ENCODE measurements around the gene OR4A5. TPM values are rescaled to one million over a fixed set of nuclear protein-coding genes. Genes with fewer than 3 reads are reported as not detected.
"Not testable (repeated sequence)": the region's sequence is repeated elsewhere in the genome, so short reads cannot be mapped to it uniquely, and the experiment has no call there.

The OR4A5 gene
- not detected in 2 replicates for total RNA-seq (2011; cell fraction: chromatin; rRNA removed; ENCODE audit: low replicate concordance)
- not detected in 2 replicates for total RNA-seq (2011; cell fraction: nucleolus; rRNA removed)
- not detected in 2 replicates for total RNA-seq (2011; cell fraction: nucleoplasm; rRNA removed)
- total RNA-seq (2014; rRNA removed) (not detected in 2 replicates), total RNA-seq (2014; rRNA removed; fragmentation: Illumina TruSeq; extraction: Trizol) (not detected in 2 replicates), total RNA-seq (2015; rRNA removed; fragmentation: Illumina TruSeq; extraction: Trizol) (not detected in 2 replicates), total RNA-seq (2021) (not detected in 2 replicates), polyA plus RNA-seq (2011; rRNA removed) (not detected in 2 replicates), polyA plus RNA-seq (2014; fragmentation: Illumina TruSeq; extraction: Trizol) (not detected in 2 replicates), polyA plus RNA-seq (2014; fragmentation: Nextera tagmentation; extraction: Ambion mirVana) (not detected), polyA plus RNA-seq (2014; rRNA removed) (not detected in 2 replicates), polyA minus RNA-seq (2011; rRNA and poly(A)+ RNA removed) (not detected in 2 replicates), Bru-seq, nascent RNA (not detected), BruChase-seq, experiment 1, labeled RNA remaining after a 2-hour chase (not detected), BruChase-seq, experiment 2, labeled RNA remaining after a 6-hour chase (not detected)
- polyA plus RNA-seq (2011; cell fraction: cytosol; rRNA removed) = not detected in 2 replicates
- not detected in 2 replicates for polyA plus RNA-seq (2011; cell fraction: nucleus; rRNA removed)
- not detected in 2 replicates for polyA plus RNA-seq (2012)
- not detected in 2 replicates for polyA minus RNA-seq (2011; cell fraction: cytosol; rRNA and poly(A)+ RNA removed)
- not detected in 2 replicates for polyA minus RNA-seq (2011; cell fraction: nucleus; rRNA and poly(A)+ RNA removed)
- long read RNA-seq, experiment 1 = 0 reads
- long read RNA-seq, experiment 2 = 0 reads
- long read RNA-seq, experiment 3 = 0 reads

GRCh38 chr11:54706532-54706931 lies at the start of gene OR4A5:
OR4A5 (plus strand) TSS chr11:54706832; CDS start chr11:54706885, 53 bp downstream.
- H3K4me1 ChIP-seq (replicated peaks in 1 of 2; ENCODE audit: control insufficient read depth in 2 of 2, insufficient read depth in 2 of 2, low read length in 2 of 2); H3K36me3 ChIP-seq (ENCODE audit: control insufficient read depth, insufficient read depth, low read length); H3K9me1 ChIP-seq (ENCODE audit: control insufficient read depth, insufficient read depth, low read length); H2AFZ ChIP-seq (ENCODE audit: low read depth, low read length); H3K9ac ChIP-seq (ENCODE audit: insufficient read depth in 1 of 2, low read depth in 2 of 2, low read length in 2 of 2); BruUV-seq (replicated peaks); H3K27ac ChIP-seq (ENCODE audit: extremely low read depth, low read depth, low read length); in situ Hi-C loops (cut with MboI); H3K27me3 ChIP-seq (ENCODE audit: control insufficient read depth in 2 of 2, insufficient read depth in 2 of 2, low read length in 2 of 2); POLR2A ChIA-PET; ATAC-seq; H4K20me1 ChIP-seq (replicated peaks; ENCODE audit: control insufficient read depth, insufficient read depth, low read length); intact Hi-C loops (cut with micrococcal nuclease); H3K9me3 ChIP-seq (replicated peaks; ENCODE audit: control insufficient read depth, insufficient read depth, low read depth, low read length); FAIRE-seq; CTCF ChIA-PET (ENCODE audit: low intra/inter-chr PET ratio); DNase-seq (ENCODE audit: extremely low read depth in 1 of 4, low spot score in 3 of 4); H3K4me2 ChIP-seq (ENCODE audit: insufficient read depth, low read length); H3K79me2 ChIP-seq (ENCODE audit: control insufficient read depth, insufficient read depth, low read length); H3K4me3 ChIP-seq: not testable (repeated sequence)
- 8% methylated on average over 1 of the region's 1 CpG for WGBS (ENCODE audit: insufficient coverage, low coverage, missing lambda C conversion rate)

GRCh38 chr11:54720094-54720493 lies 13.5 kb downstream of the OR4A5 start:
- POLR2A ChIA-PET; H3K9ac ChIP-seq (ENCODE audit: insufficient read depth in 1 of 2, low read depth in 2 of 2, low read length in 2 of 2); H3K79me2 ChIP-seq (ENCODE audit: control insufficient read depth, insufficient read depth, low read length); ATAC-seq; H4K20me1 ChIP-seq (replicated peaks; ENCODE audit: control insufficient read depth, insufficient read depth, low read length); CTCF ChIA-PET (ENCODE audit: low intra/inter-chr PET ratio); intact Hi-C loops (cut with micrococcal nuclease); FAIRE-seq; H3K4me3 ChIP-seq; H2AFZ ChIP-seq (ENCODE audit: low read depth, low read length); H3K9me3 ChIP-seq (replicated peaks; ENCODE audit: control insufficient read depth, insufficient read depth, low read depth, low read length); BruUV-seq (replicated peaks); H3K9me1 ChIP-seq (ENCODE audit: control insufficient read depth, insufficient read depth, low read length); DNase-seq (ENCODE audit: extremely low read depth in 1 of 4, low spot score in 3 of 4); H3K27ac ChIP-seq (ENCODE audit: extremely low read depth, low read depth, low read length); H3K4me2 ChIP-seq (ENCODE audit: insufficient read depth, low read length); H3K36me3 ChIP-seq (ENCODE audit: control insufficient read depth, insufficient read depth, low read length); in situ Hi-C loops (cut with MboI); H3K4me1 ChIP-seq (replicated peaks in 1 of 2; ENCODE audit: control insufficient read depth in 2 of 2, insufficient read depth in 2 of 2, low read length in 2 of 2); H3K27me3 ChIP-seq (ENCODE audit: control insufficient read depth in 2 of 2, insufficient read depth in 2 of 2, low read length in 2 of 2): not testable (repeated sequence)
- WGBS (ENCODE audit: insufficient coverage, low coverage, missing lambda C conversion rate) = 0% methylated on average over 5 of the region's 5 CpGs

Other genes starting within 250 kb of the OR4A5 start
- not detected in 2 replicates for gene OR4C46, start 102.8 kb upstream of the OR4A5 start, total RNA-seq (2014; rRNA removed)
- not detected in 2 replicates for gene OR4C46, start 102.8 kb upstream of the OR4A5 start, total RNA-seq (2014; rRNA removed; fragmentation: Illumina TruSeq; extraction: Trizol)
- gene OR4C46, start 102.8 kb upstream of the OR4A5 start, total RNA-seq (2015; rRNA removed; fragmentation: Illumina TruSeq; extraction: Trizol) = not detected in 2 replicates
- gene OR4C46, start 102.8 kb upstream of the OR4A5 start, total RNA-seq (2021) = not detected in 2 replicates
- gene OR4C46, start 102.8 kb upstream of the OR4A5 start, polyA plus RNA-seq (2011; rRNA removed) = not detected in 2 replicates
- gene OR4C46, start 102.8 kb upstream of the OR4A5 start, polyA plus RNA-seq (2014; fragmentation: Illumina TruSeq; extraction: Trizol) = not detected in 2 replicates
- not detected for gene OR4C46, start 102.8 kb upstream of the OR4A5 start, polyA plus RNA-seq (2014; fragmentation: Nextera tagmentation; extraction: Ambion mirVana)
- not detected in 2 replicates for gene OR4C46, start 102.8 kb upstream of the OR4A5 start, polyA plus RNA-seq (2014; rRNA removed)